Measurements from ENCODE around the gene LPP. TPM values are rescaled to one million over a fixed set of nuclear protein-coding genes. Genes with fewer than 3 reads are reported as not detected.

Gene LPP
- total RNA-seq, 1 experiment from 2014 or later = 148 TPM

DNA sequence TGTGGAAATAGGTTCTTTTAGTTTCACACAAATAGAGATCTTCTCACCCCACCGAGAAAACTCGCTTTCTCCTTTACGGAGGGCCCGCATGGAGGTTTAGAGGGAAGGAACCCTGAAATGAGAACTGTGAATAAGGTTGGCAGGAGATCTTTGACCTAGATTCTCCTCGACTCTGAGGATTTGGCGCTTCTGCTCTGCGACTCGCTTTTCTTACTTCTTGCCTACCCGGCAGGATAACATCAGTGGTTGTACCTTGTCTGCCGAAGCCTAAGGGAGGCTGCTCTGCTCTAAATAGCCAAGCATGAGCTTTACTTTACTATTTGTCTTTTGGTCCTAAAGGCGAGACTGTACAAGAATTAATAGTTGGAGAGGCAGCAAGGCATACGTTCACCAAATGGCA, 544.5 kb downstream of the LPP start:
- Histone ChIP-seq H3K4me1 (replicated peaks; ENCODE audit: insufficient read depth) (no peaks in the 10 kb centered on the region), H3K9me2 (ENCODE audit: insufficient read depth) (no peaks in the 10 kb centered on the region), H3F3A (ENCODE audit: insufficient read depth, low read depth) (no peaks in the 10 kb centered on the region), H3K36me3 (ENCODE audit: low read depth) (no peaks in the 10 kb centered on the region), H3K79me2 (ENCODE audit: low read depth) (no peaks in the 10 kb centered on the region), H4K20me1 (ENCODE audit: insufficient read depth) (no peaks in the 10 kb centered on the region), H3K4me3 (no peak overlapping the region), H2AFZ (no peak overlapping the region), H3K27ac (no peak overlapping the region), H3K4me2 (no peak overlapping the region), H3K9me3 (ENCODE audit: insufficient read depth, low read depth) (no peaks in the 10 kb centered on the region), H3K27me3 (ENCODE audit: insufficient read depth, low read depth) (no peaks in the 10 kb centered on the region)
- TF ChIP-seq EZH2 (IDR thresholded peaks at IDR 0.05; ENCODE audit: low read depth) = no peak
- TF ChIP-seq, protein P1, sequence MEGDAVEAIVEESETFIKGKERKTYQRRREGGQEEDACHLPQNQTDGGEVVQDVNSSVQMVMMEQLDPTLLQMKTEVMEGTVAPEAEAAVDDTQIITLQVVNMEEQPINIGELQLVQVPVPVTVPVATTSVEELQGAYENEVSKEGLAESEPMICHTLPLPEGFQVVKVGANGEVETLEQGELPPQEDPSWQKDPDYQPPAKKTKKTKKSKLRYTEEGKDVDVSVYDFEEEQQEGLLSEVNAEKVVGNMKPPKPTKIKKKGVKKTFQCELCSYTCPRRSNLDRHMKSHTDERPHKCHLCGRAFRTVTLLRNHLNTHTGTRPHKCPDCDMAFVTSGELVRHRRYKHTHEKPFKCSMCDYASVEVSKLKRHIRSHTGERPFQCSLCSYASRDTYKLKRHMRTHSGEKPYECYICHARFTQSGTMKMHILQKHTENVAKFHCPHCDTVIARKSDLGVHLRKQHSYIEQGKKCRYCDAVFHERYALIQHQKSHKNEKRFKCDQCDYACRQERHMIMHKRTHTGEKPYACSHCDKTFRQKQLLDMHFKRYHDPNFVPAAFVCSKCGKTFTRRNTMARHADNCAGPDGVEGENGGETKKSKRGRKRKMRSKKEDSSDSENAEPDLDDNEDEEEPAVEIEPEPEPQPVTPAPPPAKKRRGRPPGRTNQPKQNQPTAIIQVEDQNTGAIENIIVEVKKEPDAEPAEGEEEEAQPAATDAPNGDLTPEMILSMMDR (conservative IDR thresholded peaks at IDR 0.05) = no peak
- POLR2A ChIA-PET (ENCODE audit: unreplicated experiment) = no interaction called here
- intact Hi-C loops (cut with micrococcal nuclease; ENCODE audit: unreplicated experiment) = no loop called here
- DNase-seq = no peak
- no TSS peak for BruUV-seq (replicated peaks)
- CTCF ChIA-PET = no interaction called here

DNA sequence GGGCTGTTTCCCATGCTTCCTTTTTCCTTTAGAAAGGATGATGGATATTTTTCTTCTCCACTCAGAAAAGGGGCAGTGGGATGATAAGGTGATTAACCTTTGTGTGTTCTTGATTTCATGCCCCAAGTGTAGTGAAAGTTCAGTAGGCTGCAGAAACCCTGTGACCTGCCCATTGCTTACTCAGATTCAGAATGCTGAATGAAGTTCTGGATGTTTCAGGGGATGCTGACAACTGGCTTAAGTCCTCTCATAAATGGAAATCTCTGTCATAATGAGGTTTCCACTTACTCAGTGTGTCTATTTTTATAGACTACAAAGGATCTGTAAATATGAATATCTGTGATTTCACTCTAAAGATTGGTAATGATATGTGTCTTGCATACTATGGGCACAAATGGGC, 546.5 kb downstream of the LPP start:
- no peak for TF ChIP-seq EZH2 (IDR thresholded peaks at IDR 0.05; ENCODE audit: low read depth)
- TF ChIP-seq, protein P1 (conservative IDR thresholded peaks at IDR 0.05) = no peak
- H3F3A ChIP-seq (ENCODE audit: insufficient read depth, low read depth) = no peaks in the 10 kb centered on the region
- H3K4me1 ChIP-seq (replicated peaks; ENCODE audit: insufficient read depth) = no peaks in the 10 kb centered on the region
- H3K9me3 ChIP-seq (ENCODE audit: insufficient read depth, low read depth) = no peaks in the 10 kb centered on the region
- POLR2A ChIA-PET (ENCODE audit: unreplicated experiment) = no interaction called here
- intact Hi-C loops (cut with micrococcal nuclease; ENCODE audit: unreplicated experiment) = no loop called here
- H4K20me1 ChIP-seq (ENCODE audit: insufficient read depth) = no peaks in the 10 kb centered on the region
- no TSS peak for BruUV-seq (replicated peaks)
- no peak overlapping the region for H3K4me3 ChIP-seq
- H3K36me3 ChIP-seq (ENCODE audit: low read depth) = no peaks in the 10 kb centered on the region
- no peak overlapping the region for H2AFZ ChIP-seq
- no peak overlapping the region for H3K27ac ChIP-seq
- CTCF ChIA-PET = no interaction called here
- no peak overlapping the region for H3K4me2 ChIP-seq
- no peaks in the 10 kb centered on the region for H3K27me3 ChIP-seq (ENCODE audit: insufficient read depth, low read depth)
- H3K79me2 ChIP-seq (ENCODE audit: low read depth) = no peaks in the 10 kb centered on the region
- H3K9me2 ChIP-seq (ENCODE audit: insufficient read depth) = no peaks in the 10 kb centered on the region
- DNase-seq = no peak

DNA sequence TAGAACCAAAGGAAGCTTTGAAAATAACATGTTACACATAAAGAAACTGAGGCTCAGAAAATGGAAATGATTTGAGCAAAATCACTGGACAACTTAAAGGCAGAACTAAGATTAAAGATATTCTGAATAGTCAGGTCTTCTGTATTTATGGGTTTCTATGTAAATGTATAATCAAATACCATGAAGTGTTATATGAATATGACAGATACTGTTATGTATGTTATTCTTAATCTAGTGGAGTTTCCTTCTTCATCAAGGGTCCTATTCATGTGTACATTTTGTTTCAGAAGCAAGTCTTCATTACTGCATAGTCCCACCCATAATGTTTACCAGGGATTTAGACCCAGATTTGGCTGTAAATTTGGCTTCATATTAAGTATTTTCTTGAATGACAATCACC, 547.0 kb downstream of the LPP start:
- Histone ChIP-seq H3K4me2 (no peak overlapping the region), H3K4me1 (replicated peaks; ENCODE audit: insufficient read depth) (no peaks in the 10 kb centered on the region), H2AFZ (no peak overlapping the region), H3K79me2 (ENCODE audit: low read depth) (no peaks in the 10 kb centered on the region), H3K27ac (no peak overlapping the region), H3K4me3 (no peak overlapping the region), H3K9me2 (ENCODE audit: insufficient read depth) (no peaks in the 10 kb centered on the region), H3K9me3 (ENCODE audit: insufficient read depth, low read depth) (no peaks in the 10 kb centered on the region), H3K36me3 (ENCODE audit: low read depth) (no peaks in the 10 kb centered on the region), H4K20me1 (ENCODE audit: insufficient read depth) (no peaks in the 10 kb centered on the region), H3F3A (ENCODE audit: insufficient read depth, low read depth) (no peaks in the 10 kb centered on the region), H3K27me3 (ENCODE audit: insufficient read depth, low read depth) (no peaks in the 10 kb centered on the region)
- BruUV-seq (replicated peaks) = no TSS peak
- TF ChIP-seq, protein P1 (conservative IDR thresholded peaks at IDR 0.05) = no peak
- TF ChIP-seq EZH2 (IDR thresholded peaks at IDR 0.05; ENCODE audit: low read depth) = no peak
- ChIA-PET CTCF (no interaction called here), POLR2A (ENCODE audit: unreplicated experiment) (no interaction called here)
- intact Hi-C loops (cut with micrococcal nuclease; ENCODE audit: unreplicated experiment) = no loop called here
- DNase-seq = no peak

Measured in PC-9 (cell line).